ENCODE data around the gene CKMT2.

The CKMT2 gene

DNA sequence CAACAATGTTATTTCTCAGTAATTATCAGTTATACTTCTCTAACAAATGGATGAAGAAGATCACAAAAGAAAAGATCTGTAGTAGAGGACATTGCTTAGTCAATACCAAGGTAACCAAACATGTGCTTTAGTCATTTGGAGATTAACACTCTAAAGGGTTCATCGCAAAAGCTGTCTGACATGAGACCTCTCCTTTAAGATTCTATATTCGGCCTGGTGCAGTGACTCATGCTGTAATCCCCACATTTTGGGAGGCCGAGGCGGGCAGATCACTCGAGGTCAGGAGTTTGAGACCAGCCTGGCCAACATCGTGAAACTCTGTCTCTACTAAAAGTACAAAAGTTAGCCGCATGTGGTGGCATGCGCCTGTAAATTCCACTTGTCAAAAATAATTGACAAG, 18.3 kb upstream of the CKMT2 start:
- no peak for DNase-seq (ENCODE audit: low read depth, low spot score)

DNA sequence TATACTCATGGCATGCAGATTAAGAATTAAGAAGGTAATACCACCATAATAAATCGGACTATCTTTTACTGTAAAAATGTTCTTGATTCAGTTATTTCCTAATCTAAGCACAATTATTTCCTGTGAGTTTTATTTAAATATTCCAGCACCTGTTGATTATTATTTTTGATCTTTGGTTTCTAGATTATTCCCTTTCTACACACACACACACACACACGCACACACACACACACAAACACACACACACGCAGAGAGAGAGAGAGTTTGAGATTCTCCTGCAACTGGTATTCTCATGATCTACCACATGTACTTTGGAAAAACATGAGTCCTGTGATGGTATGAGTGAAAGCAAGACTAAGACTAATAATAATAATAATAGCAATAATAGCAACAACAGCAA, 17.0 kb upstream of the CKMT2 start:
- no peak for DNase-seq (ENCODE audit: low read depth, low spot score)

DNA sequence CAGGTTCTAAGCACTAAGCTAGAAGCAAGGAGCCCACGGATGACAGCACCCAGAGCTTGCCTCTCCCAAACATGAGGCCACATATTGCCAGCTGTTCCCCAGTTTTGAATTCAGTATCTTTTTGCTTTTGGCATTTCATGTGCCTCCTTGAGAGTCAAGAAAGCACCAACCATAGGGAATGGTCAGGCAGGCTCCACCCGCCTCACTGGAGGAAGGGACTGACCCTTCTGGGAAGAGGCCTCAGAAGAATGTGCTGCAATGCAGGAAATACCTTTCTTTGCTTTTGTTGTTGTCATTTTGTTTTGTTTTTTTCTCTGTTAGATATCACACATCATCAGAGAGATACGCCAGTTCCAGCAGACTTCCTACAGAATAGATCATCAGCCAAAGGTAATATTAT, 13.7 kb upstream of the CKMT2 start:
- no peak for DNase-seq (ENCODE audit: low read depth, low spot score)

DNA sequence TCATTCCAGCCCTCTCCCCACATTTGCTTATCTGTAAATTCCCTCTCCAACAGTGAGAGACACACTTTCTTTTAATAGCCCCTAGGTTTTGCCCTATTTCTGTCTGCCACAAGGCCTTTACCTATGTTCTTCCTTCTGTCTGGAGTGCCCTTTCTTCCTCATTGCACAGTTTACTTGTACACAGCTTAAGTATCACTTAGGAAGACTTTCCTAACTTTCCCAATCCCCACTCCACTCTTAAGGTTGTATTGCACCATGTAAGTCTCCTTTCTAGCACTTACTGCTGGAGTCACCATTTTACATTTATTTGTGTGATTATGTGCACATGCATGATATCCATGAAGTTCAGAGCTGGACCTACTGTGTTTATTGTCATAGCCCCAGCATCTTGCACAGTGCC, 10.8 kb upstream of the CKMT2 start:
- no peak for DNase-seq (ENCODE audit: low read depth, low spot score)

DNA sequence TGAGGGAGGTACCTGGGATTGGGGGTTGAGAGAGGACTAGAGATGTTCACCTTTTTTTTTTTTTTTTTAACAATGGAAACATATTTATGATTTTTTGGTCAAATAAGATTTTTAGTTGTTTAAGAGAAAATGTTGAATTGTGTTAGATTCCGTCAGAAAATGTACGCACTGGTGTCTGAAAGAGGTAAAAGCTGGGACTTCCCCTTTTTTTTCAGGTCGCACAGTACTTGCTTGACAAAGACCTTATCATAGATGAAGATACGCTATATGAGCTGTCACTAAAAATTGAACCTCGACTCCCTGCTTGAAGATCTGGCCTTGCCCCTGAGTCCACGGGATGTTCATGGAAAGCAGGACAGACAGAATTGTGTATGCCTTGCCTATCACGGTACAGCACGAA, 7.7 kb upstream of the CKMT2 start:
- DNase-seq (ENCODE audit: low read depth, low spot score), result no peak

DNA sequence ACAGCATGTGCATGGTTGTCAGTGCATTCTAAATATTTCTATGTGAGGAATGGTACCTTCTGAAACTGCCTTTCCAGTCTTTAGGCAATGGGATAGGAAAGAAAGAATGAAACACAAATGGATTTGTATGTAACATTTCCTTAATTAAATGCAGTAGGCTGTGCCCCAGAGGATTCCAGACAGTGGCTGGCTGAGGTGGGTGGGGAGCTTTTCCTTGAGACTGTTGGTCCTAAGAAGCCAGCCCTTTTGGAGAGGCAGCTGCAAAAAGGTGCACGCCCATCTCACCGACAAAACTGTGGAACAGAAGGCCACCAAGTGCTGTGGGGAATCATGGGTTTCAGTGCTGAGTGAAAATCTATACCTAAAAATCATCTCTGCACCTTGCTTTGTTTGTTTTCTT, 6.8 kb upstream of the CKMT2 start:
- DNase-seq (ENCODE audit: low read depth, low spot score), result no peak

DNA sequence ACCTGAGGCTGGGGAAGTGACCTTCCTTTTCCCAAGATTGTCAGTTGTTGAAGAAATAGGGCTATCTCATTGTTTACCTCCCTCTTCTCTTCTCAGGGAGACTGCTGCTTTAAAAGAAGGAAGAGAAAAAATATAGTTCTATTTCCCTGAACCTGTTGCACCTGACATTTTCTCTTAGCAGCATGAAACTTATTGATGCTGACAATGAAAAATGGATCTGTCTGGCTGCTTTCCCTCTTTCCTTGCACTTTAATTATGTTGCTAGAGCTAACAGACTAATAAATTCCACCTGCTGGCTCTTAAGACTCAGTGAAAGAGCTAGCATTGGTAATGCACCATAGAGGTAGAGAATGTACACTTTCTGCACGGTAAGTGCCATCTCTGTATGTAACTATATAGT, 6.2 kb upstream of the CKMT2 start:
- no peak for DNase-seq (ENCODE audit: low read depth, low spot score)

DNA sequence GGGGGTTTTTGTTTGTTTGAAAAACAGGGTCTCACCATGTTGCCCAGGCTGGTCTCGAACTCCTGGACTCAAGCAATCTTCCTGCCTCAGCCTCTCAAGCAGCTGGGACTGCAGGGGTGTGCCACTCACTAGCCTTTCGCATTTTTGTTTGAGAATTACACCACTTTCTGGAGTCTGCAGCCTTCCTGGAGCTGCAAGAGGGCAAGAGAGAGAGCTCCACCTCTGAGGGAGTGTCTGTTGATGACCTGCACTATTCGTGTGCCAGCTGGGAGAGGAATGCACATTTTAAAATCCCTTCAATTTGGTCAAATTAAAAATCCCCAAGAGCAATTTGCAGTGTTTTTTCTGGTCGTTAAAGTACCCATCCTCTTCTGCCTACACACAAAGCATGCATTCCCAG, 5.0 kb upstream of the CKMT2 start:
- no peak for DNase-seq (ENCODE audit: low read depth, low spot score)

DNA sequence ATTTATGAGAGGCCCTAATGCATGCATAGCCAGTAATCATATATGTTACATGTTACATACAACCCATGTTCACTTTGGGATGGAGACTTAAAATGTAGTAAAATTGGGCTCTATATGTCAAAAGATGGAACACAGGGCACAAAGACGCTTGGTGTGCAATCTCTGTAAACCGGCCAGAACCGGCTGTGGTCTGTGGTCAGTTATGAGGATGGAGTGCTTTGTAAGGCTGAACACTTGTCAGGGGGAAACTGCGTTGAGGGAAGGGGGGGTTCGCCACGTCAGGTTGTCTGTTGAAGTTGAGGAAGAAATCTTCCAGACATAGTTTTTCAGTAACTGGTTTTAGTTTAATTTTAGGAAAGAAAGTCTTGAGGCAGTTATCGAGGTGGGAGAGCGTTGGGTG, 2.7 kb upstream of the CKMT2 start:
- no peak for DNase-seq (ENCODE audit: low read depth, low spot score)

DNA sequence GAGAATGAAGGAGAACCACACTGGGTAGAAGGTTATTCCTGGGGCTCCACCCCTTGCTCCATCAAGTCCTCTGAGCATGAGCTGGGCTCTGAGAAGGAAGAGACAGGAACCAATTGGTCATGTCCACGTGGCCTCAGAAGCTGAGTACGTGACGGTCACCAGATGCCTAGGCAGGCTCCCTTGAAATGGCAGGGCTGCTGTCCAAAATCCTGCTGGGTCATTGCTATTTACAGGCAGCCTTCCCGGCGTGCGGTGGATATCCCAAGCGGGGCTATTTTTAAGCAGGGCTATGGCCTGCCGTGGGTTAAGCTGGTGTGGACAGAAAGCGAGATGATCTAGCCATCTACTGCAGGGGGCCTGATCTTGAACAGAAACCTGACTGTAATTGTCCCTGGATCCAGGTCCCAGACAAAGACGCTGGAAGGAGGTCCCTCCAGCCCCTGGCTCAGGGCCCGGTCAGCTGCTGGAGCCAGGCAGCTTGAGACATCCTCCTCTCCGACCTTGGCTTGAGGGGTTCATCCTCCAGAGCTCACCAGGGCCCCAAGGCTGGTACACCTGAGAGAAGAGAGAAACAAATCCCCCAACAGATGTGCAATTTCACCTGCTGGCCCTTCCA, 550 bp upstream of the CKMT2 start:
- DNase-seq (ENCODE audit: low read depth, low spot score), result no peak

DNA sequence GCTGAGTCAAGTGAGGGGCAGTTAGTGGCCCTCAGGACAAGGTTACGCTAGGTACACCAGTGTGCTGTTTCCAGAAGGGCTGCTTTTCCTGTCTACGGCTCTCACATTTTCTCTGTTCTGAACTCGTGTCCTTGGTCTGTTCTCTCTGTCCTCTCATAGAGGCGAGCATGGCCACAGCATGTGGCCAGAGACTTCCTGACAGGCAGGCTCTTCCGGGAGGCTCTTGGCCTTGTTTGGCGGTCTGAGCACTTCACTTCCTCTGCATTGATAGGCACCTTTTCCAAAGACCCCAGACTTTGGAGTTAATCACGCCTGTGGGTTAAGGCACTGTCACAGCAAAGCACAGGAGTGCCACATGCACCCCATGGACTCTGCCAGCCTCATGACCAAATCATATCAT, 1.2 kb downstream of the CKMT2 start:
- no peak for DNase-seq (ENCODE audit: low read depth, low spot score)

DNA sequence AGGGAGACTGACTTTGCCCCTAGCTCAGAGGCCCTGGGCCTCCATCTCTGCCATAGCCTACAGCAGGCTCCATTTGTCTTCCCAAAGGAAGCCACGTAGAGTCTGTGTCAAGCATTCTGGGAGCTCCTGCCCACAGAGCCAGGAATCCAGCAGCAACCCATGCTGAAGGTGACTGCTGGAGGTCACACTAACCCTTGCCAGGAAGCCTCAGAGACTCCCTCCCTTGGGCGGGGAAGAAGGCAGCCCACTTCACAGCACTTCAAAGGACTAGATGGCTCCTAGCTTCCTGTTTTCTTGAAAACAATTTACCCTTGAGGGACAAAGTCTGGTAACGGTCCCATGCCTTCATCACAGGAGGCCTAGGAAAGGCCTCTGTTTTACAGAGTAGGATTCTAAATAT, 1.7 kb downstream of the CKMT2 start:
- DNase-seq (ENCODE audit: low read depth, low spot score), result peak; percentile 65

DNA sequence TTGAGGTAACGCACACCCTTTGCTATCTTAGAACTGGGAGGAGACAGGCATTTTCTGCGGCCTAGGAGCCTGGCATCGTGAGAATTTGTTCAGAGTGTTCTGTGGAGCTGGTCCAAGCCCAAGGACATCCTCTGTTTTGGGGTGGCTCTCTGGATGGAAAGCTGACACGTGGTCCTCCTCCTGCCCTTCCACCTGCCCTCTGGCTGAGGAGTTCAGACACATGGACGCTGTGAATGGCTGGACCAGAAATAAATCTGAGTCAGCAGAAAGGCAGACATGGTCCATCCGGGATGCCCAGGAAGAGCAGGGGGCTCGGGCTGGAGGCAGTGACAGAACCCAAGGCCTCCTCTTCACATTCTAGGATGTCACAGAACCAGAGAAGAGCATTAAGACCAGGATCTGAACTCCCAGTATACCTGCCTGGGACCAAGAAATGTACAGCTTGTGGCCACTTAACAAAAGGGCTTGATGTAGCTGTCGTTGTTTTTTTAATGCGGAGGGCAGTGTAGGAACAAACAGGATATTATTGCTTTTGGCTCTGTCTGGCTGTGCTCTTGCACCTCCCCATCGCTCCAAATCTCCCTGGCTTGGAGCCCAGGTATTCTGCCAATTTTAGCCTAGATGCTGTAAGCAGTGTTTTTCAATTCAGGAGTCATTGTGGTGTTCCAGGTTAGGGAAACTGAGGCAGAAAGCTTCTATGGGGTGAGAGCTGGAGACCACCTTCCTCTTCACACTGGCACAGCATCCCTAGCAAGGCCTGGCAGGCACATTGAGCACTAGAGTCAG, 2.4 kb downstream of the CKMT2 start:
- DNase-seq (ENCODE audit: low read depth, low spot score), result no peak

DNA sequence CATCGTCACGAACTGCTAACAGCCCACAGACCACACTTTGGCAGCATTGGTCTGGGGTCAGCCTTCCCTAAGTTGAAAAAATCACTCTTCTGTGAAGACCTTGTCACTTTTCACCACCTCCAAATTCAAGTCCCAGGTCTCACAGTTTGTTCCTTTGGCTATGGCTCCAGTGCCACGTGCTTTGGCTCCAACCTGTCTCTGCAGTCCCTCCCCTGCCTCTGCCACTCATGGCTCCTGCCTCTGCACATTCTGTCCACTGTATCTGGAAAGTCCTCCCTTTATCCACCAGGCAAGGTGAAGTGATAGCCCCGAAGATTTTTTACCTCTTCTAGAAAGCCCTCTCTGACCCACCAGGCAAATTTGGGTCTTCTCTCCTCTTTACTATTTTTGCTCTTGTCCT, 5.3 kb downstream of the CKMT2 start:
- no peak for DNase-seq (ENCODE audit: low read depth, low spot score)

DNA sequence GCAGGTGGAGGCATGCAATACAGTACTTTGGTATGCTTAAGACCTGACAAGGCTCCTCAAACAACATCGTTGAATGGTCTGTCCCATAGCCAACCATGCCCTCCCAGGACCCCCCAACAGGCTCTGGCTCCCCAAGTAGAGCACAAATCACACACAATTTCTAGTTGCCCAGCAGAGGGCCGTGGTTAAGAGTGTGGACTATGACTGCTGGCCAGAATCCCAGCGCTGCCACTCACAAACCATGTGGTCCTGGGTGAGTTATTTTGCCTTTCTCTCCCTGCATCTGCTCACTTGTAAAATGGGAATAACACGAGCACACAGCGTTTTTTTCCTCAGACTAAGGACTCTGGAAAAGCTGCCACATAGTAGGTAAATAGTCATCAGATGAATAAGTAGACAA, 6.5 kb downstream of the CKMT2 start:
- no peak for DNase-seq (ENCODE audit: low read depth, low spot score)

DNA sequence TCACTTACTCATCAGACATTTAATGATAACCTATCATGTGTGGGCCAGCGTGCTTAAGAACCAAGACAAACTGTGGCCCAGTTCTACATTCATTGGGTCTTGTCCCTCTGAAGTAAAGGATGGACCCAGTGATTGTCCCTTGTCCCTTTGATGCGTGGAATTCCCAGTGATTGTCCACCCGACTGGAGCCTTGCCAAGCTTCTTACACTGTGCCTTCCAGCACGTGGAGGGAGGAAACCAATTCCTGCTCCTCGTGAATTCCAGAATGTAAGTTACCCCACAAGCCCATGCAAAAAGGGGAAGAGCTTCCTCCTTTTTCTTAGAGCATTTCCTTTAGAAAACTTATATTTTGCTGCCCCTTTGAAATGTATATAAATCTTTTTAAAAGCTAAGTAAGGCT, 7.9 kb downstream of the CKMT2 start:
- DNase-seq (ENCODE audit: low read depth, low spot score), result no peak

DNA sequence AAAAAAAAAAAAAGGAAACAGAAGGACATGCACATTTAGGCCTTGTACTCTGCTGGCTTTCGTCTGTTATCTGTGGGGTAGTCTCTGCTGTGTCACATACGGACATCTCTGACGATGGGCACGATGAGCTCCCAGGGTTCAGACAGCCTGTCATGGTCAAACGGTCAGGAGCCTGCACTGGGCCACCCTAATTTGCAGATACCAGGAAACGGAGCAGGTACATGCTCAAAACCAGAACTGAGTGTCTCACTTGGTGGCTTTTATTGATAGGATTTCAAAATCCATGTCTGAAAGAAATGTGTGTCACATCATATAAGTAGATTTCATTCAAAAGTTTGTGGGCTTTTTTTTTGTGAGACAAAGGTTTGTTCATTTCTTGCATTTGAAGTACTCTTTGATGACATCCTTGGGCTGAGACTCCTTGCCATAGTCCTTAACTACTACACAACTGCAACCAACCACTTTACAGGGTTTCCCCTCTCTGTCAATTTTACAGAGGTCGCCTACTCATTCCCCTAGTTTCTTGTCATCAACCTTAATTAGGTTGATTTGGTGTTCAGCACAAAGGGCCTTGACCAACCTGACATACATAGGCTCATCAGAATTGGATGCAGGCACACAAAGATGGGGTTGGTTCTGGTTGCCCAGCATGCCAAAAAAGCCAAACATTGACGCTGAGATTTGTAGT, 9.0 kb downstream of the CKMT2 start:
- DNase-seq (ENCODE audit: low read depth, low spot score), result no peak

DNA sequence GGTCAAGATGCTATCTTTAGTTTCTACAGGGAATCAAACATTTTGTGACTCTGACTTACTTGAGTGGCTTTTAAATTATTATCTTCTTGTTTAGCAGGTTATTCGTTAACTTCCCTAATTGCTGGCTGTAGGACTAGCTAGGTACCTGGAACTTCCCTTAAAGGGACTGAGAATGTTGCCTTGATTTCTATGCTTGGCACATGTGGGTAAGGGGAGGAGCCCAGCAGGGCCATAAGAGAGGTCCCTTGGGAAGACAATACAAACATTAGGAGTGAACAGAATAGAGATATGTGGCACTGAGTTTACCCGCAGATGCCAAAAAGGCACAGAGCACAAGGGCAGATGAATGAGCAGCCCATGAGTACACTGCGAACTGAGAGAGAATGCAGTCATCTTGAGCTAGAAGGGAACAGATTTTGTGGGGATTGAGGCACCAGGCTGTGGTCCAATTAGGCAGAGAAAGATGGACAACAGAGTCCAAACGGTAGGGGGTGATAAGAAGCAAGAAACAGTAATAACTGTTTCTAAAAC, 9.8 kb downstream of the CKMT2 start:
- DNase-seq (ENCODE audit: low read depth, low spot score), result no peak

DNA sequence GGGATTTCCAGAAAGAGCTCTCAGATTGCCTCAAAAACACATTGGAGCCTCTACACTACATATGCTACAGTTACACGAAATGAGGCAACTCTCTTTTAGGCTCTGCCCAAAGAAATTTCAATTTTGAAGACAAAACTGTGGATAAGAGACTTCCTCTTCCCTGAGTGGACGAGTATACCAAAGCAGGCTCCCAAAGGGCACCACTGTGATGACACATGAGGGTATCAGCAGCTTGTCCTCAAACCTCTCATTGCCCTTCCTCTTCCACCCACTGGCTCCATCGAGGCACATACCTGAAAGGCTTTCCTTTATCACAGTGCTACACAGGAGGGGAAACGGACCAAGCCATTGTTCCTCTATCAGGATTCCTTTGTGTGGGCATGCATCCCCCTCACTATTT, 11.3 kb downstream of the CKMT2 start:
- no peak for DNase-seq (ENCODE audit: low read depth, low spot score)

DNA sequence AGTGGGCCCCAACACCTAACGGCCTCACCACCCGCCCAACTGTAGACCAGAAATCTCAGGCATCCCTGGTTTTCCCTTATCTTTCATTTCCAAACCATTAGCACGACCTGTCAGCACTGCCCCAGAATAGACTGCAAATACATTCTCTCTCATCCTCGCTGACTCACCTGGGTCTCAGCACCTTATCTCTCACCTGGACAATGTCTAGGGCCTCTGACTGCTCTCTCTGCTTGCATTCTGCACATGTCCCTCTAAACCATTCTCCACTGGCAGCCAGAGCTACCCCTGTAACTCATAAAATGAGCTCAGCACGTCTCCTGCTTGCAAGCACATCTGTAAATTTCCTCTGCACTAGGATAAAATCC, 12.7 kb downstream of the CKMT2 start:
- no peak for DNase-seq (ENCODE audit: low read depth, low spot score)

DNA sequence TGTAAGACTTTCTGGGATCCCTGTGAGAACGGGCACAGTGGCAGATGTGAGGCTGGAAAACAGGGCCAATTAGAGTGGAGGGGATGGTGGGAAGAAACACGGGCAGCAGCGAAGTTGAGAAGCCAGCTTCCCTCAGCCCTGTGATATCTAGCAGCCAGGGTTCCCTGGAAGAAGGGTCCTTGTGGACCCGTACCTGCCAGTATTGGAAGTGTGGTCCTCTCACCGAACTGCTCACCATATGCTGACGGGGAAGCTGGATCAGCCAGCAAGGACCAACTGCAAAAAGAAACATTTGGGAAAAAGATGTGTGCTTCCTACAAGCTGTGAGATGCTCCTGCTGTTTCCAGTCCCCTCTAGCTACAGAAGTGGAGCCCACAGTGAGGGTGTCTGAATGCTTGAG, 13.6 kb downstream of the CKMT2 start:
- DNase-seq (ENCODE audit: low read depth, low spot score), result no peak

DNA sequence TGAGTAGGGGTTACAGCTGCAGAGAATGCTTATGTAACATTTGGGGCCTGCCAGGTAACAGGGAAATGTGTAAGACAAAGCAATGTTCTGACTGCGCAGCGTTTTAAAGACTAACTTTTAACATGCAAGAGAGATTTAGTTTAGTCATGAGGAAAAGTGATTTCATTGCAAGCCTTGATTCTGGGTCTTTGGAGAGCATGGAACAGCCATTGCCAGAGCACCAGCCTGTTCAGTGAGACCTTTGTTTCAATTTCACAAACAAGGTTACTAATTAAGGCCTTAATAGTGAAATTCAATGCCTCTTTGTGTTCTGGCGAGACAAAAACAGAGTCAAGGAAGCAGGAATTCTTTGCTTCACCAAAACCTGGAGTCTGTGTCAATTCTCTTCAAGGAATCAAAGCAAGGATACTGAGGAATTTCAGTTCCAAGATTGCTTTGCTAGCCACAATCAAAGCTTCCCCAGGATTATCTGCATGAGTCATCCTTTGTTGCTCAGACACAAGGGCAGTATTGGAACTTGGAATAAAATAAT, 14.4 kb downstream of the CKMT2 start:
- no peak for DNase-seq (ENCODE audit: low read depth, low spot score)

DNA sequence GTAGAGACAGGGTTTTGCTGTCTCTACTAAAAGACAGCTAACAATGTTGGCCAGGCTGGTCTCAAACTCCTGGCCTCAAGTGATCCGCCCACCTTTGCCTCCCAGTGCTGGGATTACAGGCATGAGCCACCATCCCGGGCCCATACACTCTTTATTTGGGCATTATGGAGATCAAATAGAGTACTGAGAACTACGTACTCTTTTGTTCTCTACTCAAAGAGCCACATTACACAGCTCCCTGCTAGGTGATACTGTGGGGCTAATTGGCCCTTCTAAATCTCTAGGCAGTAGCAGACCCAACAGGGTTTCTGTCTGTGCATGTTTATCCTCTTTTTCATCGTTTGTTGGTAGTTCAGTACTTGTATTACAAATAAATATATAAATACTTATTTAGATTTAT, 16.1 kb downstream of the CKMT2 start:
- no peak for DNase-seq (ENCODE audit: low read depth, low spot score)
